ENCODE results near the gene AP3D1.
"Not testable (repeated sequence)": the region's sequence is repeated elsewhere in the genome, so short reads cannot be mapped to it uniquely, and the experiment has no call there.

The AP3D1 gene

DNA sequence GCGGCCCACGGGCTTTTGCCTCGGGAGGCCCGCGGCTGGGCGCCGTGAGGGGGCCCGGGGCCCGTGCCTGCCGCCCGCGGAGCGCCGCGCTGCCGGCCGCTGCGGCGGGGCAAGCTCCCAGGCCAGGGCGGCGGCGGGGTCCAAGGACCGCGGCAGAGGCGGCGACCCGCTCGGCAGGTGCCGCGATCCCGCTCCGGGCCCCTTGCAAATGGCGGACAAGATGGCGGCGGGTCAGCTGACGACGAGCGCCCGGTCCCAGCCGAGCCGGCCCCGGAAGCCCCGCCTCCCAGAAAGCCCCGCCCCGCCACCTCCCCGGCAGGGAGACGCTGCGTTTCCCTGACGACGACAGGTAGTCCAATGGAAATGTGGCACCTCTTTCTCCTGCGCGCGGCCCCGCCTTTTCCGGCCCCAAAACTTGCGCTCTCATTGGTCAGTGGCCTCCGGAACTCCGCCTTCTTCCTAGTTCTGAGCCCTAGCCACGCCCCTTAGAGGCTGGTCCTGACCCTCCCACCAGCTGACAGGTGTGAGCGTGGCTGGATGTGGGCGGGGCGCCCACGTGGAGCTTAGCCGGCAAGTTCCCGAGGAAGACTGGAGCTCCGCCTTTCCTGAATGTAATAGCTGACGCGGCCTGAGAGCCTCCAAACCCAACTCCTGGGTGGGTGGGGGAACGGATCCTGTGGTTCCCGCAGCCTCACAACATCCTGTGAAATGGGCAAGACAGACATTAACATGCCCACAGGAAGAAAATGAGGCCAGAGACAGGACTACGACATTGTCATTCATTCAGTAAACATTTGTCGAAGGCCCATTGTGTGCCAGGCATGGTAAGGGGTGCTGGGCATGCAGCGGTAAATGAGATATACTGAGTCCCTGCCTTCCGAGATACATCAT is at the start of gene AP3D1:
AP3D1 (minus strand) TSS at position 228 of the 891 bp plus-strand sequence. CDS start 232 bp downstream, outside the sequence.
- peak; percentile 100 for DNase-seq (ENCODE audit: low spot score)

DNA sequence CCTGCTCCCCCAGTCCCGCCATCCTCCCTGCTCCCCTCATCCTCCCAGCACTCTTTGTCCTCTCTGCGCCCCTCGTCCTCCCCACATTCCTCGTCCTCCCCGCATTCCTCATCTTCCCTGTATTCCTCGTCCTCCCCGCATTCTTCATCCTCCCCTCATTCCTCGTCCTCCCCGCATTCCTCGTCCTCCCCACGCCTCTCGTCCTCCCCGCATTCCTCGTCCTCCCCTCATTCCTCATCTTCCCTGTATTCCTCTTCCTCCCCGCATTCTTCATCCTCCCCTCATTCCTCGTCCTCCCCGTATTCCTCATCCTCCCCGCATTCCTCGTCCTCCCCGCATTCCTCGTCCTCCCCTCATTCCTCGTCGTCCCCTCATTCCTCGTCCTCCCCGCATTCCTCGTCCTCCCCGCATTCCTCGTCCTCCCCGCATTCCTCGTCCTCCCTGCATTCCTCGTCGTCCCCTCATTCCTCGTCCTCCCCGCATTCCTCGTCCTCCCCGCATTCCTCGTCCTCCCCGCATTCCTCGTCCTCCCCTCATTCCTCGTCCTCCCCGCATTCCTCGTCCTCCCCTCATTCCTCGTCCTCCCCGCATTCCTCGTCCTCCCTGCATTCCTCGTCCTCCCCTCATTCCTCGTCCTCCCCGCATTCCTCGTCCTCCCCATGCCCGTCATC is 49.4 kb upstream of the AP3D1 start:
- not testable (repeated sequence) for DNase-seq (ENCODE audit: low spot score)

DNA sequence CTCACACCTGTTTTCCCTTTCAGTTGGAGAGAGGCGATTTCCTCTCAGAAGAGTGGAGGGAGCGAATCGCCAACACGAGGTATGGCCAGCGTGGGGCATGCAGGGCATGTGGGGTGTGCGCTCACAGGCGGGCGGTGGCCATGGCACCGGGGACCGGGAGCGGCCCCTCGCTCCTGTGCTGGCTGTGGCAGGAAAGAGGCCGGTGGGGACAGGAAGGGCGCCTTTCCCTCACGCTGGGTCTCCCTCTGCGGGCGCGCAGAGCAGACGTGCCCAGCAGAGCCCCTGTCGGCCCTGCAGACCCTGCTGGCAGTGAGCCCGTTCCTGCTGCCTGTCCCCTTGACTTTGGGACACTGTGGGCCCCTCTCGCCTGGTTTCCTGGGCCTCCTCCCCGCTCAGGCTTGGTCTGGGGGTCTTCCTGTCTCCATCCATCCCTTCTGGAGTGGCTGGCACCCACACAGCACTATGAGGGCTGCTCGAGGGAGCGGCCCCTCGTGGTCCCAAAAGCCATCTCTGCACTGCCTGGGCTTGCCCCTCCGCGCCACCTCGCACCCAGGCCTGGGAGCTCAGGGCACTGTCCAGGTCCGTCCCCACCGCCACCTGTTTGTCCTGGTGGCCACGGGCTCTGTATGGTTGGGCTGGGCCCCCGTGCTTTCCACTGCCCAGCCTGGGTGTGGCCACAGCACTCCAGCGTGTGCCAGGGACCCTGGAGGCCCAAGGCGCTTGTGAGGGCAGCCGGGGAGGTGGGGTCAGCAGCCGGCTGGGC is 48.7 kb upstream of the AP3D1 start:
- DNase-seq (ENCODE audit: low spot score) = no peak

DNA sequence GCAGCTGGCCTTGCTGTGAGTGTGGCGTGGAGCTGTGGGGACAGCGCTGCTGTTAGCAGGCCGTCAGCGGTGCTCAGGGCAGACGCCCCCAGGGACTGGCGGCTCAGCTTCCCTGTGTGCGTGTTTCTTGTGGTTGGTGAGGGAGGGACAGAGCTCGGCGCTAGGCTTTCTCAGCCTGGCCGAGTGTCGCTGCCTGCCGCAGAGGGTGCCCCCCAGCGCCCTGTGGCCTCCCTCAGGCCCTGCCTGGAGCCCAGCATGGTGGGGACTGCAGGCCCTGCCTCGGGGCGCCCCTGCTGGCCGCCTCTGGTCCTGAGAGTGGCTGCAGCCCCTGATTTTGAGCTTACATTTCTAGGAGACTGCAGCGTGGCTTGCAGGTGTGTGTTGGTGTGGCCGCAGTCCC is 47.8 kb upstream of the AP3D1 start:
- DNase-seq (ENCODE audit: low spot score) = peak; percentile 34

DNA sequence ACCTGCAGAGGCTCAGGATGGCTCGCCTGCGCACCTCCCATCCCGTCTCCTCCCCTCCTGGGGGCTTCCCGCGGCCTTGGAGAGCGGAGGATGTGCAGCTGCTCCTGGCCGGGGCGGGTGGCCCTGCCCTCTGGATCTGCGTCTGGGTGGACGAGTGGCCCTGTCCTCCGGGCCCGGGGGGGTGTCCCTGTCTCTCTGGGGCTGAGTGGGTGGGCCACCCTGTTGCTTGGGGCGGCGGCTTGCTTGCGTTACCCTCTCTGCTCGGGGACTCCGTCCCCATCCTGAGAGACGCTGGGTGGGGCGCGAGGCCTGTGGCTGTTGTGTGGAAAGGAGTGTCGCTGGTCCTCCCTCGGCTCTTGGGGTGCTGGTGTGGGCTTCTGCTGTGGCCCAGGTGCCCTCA is 47.0 kb upstream of the AP3D1 start:
- DNase-seq (ENCODE audit: low spot score) = no peak

DNA sequence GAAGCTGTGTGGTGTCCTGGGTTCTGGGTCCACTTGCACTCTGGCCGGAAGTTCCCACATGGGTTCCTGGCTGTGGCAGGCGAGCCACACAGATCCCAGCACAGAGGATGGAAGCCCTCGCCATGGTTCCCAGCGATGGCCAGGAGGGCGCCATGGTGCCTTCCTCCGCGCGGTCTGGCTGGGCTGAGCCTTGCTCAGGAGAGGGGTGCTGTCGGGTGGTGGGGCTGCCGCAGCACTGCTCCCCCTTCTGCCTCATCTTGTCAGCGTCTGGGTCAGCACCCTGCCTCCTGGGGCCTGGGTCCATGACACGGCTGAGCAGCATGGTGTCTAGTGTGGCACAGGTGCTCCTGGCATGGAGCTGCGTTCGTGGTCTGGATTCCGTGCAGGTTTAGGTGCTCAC is 45.9 kb upstream of the AP3D1 start:
- no peak for DNase-seq (ENCODE audit: low spot score)

DNA sequence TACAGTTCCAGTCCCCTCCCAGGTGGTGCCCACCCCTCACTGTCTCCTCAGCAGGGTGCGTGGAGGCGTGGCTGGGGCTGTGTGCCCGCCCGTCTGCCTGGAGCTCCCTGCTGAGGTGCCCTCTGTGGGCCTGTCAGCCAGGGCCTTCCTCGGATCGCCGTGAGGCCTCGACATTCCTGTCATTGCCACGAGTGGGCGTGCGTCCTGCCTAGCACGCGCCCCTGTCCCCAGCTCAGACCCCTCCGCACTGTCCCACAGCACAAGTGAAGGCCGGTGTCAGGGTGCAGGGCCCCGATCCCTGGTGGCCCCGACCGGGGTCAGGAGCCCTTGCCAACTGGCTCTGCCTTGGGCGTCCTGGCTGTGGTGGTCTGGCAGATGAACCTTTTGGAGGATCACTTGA is 44.5 kb upstream of the AP3D1 start:
- DNase-seq (ENCODE audit: low spot score) = no peak

DNA sequence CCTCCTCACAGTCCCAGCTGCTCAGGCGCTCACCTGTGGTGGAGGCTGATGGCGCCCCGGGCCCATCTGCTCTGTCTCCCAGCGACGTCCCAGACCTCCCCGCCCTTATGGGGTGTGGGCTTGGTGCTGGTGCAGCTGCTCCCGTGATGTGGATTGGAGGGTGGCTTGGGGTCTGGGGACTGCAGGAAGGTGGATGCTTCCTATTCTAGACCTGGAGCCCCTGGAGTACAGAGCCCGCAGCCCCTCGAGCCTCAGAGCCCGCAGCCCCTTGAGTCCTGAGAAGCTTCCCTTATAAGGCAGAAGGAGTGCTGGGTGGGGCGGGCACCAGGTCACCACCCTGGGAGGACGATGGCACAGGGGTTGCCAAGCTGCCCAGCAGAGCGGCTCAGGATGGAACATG is 44.0 kb upstream of the AP3D1 start:
- DNase-seq (ENCODE audit: low spot score) = no peak

DNA sequence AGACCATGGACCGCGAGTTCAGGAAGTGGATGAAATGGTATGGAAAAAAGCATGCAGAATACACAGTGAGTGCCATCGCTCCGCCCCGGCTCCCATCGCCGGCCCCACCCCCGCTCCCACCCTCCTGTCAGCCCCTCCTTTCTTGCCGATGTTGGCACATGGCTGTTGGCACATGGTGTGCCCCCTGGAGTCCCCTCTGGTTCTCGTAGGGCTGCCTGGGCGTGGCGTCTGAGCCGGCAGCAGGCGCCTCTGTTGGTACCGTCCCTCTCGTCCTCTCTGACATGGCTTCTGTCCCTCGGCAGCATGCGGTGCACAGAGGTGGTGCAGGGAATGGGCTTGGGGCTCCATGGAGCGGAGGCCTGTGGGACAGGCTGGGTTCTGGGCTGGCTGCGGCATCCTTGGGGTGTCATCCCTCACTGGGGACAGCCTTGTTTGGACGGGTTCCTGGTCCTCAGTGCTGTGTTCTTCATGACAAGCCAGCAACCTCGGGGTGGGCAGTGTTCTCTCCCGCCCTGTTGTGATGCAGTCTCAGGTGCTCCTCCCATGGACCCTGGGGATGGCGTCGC is 43.2 kb upstream of the AP3D1 start:
- no peak for DNase-seq (ENCODE audit: low spot score)

DNA sequence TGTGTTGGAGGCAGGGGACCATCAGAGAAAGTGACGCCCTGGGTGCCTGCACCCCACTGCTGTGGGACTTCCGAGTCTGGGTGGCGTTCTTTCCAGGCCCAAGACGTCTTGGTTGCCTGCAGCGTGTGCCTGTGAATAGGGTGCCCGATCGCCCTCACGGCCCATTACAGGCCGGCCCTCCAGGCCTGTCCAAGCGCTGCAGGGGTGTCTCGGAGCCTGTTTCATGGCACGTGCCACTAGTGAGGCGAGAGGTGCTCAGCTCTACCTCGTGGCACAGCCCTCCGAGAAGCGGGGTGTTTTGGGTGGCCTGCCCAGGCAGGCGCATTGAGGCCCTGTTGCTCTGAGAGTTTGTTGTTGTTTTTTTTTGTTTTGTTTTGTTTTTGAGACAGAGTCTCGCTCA is 42.4 kb upstream of the AP3D1 start:
- DNase-seq (ENCODE audit: low spot score) = no peak

DNA sequence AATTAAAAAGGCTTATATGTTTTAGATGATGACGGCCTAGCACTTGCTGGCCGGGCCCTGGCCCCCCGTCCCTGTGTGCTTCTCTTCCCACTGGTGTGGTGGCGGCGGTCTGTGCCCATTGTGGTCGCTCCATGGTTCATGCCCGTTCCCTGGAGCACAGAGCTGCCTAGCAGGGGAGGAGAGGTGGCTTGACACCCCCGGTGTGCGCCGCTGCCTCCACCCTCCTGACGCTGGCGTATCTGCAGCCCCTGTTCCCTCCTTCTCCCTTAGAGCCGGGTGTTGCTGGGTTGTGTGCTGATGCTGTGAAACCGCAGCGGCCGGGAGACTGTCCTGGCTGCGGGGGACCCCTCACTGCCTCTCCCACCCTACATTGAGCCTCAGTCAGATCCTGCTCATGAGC is 41.5 kb upstream of the AP3D1 start:
- DNase-seq (ENCODE audit: low spot score) = no peak

DNA sequence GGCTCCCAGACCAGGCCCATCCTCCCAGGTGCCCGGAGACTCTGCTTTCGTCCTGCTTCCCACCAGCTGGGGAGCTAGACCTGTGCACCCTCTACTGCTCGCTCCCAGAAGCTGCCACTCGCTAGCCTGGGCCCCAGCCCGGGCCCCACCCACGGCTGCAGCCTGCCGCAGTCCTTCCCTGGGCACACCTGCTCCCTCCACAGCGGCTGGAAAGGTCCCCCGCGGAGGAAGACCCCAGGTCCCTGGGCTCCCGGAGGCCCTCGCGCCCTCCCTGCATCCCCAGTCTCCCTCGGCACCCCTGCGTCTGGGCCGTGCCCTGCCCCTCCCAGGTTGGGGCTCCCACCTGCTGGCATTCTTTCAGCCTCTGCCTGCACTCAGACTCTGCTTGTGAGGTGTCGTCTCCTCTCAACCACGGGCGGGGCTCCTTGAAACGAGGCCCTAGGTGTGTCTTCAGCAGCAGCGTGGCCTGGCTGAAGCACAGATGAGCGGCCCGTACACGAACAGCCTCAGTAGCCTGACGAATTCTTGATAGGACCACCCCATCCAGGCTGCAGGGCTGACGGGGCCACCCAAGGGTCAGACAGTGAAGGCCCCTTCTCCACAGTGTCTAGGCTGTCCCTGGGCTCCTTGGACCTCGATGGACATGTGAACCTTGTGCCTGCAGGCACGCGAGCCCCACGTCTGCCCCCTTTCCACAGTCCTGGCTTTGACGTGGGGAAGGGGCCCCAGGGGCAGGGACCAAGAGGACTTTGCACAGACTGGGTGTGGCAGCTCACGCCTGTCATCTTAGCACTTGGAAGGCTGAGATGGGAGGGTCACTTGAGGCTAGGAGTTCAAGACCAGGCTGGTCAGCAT is 40.3 kb upstream of the AP3D1 start:
- DNase-seq (ENCODE audit: low spot score) = no peak

DNA sequence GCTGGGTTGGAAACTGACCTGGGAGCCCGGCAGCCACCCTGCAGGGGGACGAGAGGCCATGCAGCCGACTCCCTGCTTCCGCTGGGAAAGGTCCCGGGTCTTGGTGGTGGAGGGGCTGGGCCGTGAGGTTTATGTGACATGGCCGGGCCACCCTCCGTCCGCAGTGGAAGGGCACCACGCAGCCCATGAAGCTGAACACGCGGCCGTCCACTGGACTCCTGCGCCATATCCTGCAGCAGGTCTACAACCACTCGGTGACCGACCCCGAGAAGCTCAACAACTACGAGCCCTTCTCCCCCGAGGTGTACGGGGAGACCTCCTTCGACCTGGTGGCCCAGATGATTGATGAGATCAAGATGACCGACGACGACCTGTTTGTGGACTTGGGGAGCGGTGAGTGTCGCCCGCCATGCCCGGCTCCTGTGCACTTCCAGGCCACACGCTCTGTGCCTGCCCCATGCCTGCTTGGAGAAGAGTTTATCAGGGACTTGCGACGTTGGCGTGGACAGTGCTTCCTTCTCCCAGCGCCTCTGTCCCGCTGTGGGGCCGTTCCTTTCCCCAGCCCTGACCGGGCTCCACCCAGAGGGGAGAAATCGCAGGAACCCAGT is 39.6 kb upstream of the AP3D1 start:
- no peak for DNase-seq (ENCODE audit: low spot score)

DNA sequence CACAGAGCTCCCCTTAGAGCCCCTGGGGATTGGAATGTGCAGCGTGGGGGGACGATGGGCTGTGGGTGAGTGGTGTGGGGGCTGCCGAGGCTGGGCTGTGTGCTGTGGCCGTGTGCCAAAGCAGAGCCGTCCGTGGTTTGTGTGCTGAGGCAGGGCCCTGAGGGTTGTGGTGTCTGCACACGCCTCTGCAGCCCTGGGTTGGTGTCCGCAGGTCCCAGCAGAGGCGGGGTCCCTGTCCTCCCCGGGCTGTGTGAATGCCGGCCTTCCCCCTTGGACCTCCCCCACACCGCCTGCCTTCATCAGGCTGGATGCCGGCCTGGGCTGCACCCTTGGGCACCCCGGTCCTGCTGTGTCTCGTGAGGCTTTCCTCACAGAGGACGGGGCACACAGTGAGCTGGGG is 38.5 kb upstream of the AP3D1 start:
- no peak for DNase-seq (ENCODE audit: low spot score)

DNA sequence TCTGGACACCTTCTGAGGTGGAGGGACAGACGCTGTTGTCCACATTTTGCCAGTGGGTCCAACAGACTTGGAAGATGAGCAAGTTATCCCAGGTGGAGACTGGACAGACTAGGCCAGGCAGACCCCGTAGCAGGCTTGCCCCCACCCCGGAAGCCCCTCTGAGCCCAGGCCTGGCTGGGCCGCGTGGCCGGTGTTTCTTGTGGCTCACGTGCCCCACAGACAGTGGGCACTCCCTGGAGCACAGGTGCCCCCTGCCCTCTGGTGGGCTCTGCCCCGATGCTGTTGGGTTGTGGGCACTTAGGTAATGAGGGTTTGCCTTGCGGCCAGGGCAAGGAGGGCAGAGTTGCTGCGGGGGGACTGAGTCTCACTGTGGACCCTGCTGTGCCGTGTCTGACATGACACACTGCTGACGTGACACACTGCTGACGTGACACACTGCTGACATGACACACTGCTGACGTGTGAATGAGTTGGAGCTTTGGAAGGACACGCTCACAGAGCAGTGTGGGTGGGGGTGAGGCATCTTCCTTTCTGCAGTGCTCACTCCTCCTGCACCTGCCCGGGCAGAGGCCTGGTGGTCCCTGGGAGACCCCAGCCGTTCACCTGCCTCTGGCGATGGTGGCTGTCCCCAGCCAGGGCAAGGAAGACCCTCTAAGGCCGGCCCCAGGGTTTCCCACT is 37.5 kb upstream of the AP3D1 start:
- no peak for DNase-seq (ENCODE audit: low spot score)

DNA sequence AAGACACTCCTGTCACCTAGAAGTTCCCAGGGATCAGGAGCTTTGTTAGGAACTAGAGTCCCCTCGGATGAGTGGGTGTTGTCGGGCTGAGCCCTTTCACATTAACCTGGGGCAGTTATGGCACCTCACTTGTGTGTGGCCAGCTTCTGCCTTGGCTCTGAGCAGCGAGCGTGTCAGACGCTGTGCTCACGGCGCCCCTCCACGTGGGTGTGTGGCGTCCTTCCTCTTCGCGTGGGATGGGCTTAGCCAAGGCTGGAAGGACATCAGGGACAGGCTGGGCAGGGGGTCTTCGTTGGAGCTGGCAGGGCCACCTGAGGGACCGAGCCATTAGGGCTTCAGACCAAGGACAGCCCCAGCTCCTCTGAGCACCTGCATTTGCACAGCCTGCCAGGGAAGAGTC is 35.8 kb upstream of the AP3D1 start:
- DNase-seq (ENCODE audit: low spot score) = no peak

DNA sequence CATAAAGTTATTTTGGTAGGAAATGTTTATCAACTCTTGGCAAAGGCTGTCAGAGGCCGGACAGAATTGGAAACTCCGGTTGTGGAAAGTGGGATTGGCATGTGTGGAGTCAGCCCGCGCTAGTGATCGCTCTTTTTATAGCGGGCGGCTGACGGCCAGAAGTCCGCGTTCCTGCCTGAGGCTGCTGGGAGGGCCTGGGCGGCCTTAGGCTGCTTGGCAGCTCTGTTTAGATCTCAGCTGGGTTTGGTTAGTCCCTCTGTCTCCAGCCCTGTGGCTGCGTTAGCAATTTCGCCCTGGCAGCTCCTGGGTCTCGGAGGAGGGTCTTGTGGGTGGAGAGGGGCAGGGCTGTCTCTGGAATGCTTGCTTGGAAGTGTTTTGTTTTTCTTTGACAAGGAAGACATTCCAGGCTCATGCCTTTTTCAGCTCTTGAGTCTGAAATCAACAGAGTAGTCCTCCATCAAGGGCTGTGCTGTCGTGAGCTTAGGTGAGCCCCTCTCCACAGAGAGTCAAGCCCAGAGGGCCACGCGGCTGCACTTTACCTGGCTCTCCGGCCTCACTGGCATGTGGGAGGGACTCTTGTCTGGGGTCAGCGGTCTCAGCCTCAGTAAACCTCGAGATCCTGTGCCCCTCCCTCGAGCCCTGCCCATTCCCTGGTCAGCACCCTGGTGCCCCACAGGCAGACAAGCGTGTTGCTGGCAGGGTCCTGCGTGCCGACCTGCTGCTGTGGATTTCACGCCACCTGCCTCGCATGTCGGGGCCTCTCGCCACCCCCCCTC is 34.9 kb upstream of the AP3D1 start:
- DNase-seq (ENCODE audit: low spot score) = no peak

DNA sequence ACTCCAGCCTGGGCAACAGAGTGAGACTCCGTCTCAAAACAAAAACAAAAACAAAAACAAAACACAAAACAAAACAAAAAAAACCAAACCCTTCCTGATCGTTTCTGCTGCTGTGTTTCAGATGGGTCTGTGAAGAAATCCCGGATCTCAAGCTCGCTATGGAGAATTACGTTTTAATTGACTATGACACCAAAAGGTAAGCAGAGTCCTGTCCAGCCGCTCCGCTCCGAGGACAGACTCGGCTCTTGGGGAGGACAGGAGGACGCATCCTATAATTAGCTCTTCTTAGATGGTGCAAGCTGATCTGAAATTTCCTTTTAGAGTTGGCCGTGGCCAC is 34.3 kb upstream of the AP3D1 start:
- DNase-seq (ENCODE audit: low spot score) = no peak

DNA sequence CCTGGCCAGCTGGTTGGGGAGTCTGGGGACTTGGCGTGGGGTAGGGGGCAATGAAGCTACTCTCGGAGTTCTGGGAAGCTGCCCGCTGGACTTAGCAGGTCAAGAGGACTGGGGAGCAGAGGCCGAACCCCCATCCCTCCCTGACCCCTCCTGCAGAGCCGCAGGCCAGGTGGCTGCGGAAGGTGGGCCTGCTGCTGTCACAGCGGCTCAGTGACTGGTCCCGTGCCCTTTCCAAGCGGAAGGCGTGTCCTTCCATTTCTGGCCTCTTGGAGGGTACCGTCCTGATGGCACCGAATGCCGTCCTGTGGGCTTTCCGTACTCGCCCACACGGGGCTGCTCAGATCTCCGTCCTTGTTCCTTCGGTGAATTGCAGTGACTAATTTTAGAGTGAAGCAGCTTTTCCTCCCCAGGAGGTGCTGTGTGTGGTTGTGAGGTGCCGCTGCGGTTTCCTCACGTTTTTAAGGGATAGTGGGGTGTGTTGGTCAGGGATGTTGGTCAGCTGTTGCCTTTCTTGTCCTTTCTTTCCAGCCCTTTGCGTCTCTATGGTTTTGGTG is 33.1 kb upstream of the AP3D1 start:
- DNase-seq (ENCODE audit: low spot score) = no peak

DNA sequence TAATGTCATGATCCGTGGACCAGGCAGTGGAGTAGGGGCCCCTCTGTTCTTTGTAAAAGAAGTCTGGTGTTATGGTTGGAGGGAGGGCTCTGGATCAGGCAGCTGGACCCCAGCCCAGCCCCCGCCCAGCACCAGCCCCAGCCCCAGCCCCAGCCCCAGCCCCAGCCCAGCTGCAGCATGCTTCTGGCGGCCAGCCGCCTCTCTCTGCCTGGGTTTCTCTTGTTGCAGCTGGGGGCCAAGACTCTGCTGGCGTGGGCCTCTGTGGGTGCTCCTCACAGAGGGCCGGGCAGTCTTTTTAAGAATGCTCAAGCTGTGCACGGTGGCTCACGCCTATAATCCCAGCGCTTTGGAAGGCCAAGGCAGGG is 30.2 kb upstream of the AP3D1 start:
- DNase-seq (ENCODE audit: low spot score) = no peak
